AG09309 (cell line): Measurements from ENCODE around the gene NANOGP8.

Experiments used
- DNase-seq: peaks from one replicate; pipeline ENCODE4 v3.0.0-alpha.2; 2010; ENCODE audit warnings: low read depth
- H3K4me3 ChIP-seq: 2 replicates; pipeline ENCODE4 v1.5.1; 2011; ENCODE audit warnings: mild to moderate bottlenecking, low read depth, low read length, moderate library complexity; ENCODE audit not compliant: control insufficient read depth
- CTCF ChIP-seq: IDR thresholded peaks from 2 replicates; pipeline ENCODE4 v1.5.1; 2011; ENCODE audit warnings: mild to moderate bottlenecking, low read depth, low read length, inconsistent platforms; ENCODE audit not compliant: insufficient read depth, control insufficient read depth; ENCODE audit errors: missing control alignments

NANOGP8 gene

GRCh38 chr15:35121611-35122359, 36.7 kb upstream of the NANOGP8 start:
- TF ChIP-seq CTCF = no peak
- H3K4me3 ChIP-seq = no peak overlapping the region
- DNase-seq = no peak

- no peak for DNase-seq
- no peak overlapping the region for H3K4me3 ChIP-seq
- no peak for TF ChIP-seq CTCF
Measured at GRCh38 chr15:35120173-35120572, 35.1 kb upstream of the NANOGP8 start.

GRCh38 chr15:35118960-35119359, 33.9 kb upstream of the NANOGP8 start:
- no peak for DNase-seq
- TF ChIP-seq CTCF = no peak
- no peak overlapping the region for H3K4me3 ChIP-seq

- DNase-seq = no peak
- H3K4me3 ChIP-seq = no peak overlapping the region
- TF ChIP-seq CTCF = no peak
Measured at GRCh38 chr15:35117543-35118265, 32.6 kb upstream of the NANOGP8 start.

GRCh38 chr15:35115155-35115725, 30.1 kb upstream of the NANOGP8 start:
- TF ChIP-seq CTCF = no peak
- no peak overlapping the region for H3K4me3 ChIP-seq
- no peak for DNase-seq

- no peak for TF ChIP-seq CTCF
- DNase-seq = no peak
- no peak overlapping the region for H3K4me3 ChIP-seq
Measured at GRCh38 chr15:35112346-35112745, 27.3 kb upstream of the NANOGP8 start.
